Measurements from ENCODE around the gene CCDC136. TPM values are rescaled to one million over a fixed set of nuclear protein-coding genes. Genes with fewer than 3 reads are reported as not detected.

CCDC136 gene
- total RNA-seq, 1 experiment from 2014 or later, result 11.1 TPM

GRCh38 chr7:128852537-128853254, 60.9 kb downstream of the CCDC136 start (continued):
- TF ChIP-seq EGR1 (IDR thresholded peaks at IDR 0.05; ENCODE audit: low read depth) (no peak), RAD21 (IDR thresholded peaks at IDR 0.05; ENCODE audit: low read depth) (no peak), ZNF274 (IDR thresholded peaks at IDR 0.05; ENCODE audit: low read depth, low read length) (no peak), JUND (IDR thresholded peaks at IDR 0.05) (no peak), YY1 (IDR thresholded peaks at IDR 0.05; ENCODE audit: extremely low read depth, insufficient replicate concordance, low read depth, low read length) (no peak), CEBPB (IDR thresholded peaks at IDR 0.05; ENCODE audit: low read depth) (no peak)
- TF ChIP-seq, protein P1, sequence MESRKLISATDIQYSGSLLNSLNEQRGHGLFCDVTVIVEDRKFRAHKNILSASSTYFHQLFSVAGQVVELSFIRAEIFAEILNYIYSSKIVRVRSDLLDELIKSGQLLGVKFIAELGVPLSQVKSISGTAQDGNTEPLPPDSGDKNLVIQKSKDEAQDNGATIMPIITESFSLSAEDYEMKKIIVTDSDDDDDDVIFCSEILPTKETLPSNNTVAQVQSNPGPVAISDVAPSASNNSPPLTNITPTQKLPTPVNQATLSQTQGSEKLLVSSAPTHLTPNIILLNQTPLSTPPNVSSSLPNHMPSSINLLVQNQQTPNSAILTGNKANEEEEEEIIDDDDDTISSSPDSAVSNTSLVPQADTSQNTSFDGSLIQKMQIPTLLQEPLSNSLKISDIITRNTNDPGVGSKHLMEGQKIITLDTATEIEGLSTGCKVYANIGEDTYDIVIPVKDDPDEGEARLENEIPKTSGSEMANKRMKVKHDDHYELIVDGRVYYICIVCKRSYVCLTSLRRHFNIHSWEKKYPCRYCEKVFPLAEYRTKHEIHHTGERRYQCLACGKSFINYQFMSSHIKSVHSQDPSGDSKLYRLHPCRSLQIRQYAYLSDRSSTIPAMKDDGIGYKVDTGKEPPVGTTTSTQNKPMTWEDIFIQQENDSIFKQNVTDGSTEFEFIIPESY (IDR thresholded peaks at IDR 0.05; ENCODE audit: extremely low read depth, insufficient replicate concordance, low read length), result no peak
- TF ChIP-seq, protein P2, sequence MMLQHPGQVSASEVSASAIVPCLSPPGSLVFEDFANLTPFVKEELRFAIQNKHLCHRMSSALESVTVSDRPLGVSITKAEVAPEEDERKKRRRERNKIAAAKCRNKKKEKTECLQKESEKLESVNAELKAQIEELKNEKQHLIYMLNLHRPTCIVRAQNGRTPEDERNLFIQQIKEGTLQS (IDR thresholded peaks at IDR 0.05), result no peak

DNA sequence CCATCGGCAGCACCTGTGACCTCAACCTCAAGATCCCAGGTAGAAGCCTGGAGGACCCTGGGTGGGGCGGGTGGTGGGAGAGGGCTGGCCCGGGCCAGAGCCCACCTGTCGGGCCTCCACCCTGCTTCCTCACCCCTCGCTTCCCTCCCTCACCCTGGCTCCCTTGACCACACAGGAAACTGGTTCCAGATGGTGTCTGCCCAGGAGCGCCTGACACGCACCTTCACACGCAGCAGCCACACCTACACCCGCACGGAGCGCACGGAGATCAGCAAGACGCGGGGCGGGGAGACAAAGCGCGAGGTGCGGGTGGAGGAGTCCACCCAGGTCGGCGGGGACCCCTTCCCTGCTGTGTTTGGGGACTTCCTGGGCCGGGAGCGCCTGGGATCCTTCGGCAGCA, 62.0 kb downstream of the CCDC136 start:
- Histone ChIP-seq H3K4me2 (ENCODE audit: low read length) (no peak overlapping the region), H3K36me3 (ENCODE audit: control insufficient read depth in 1 of 2, insufficient read depth in 2 of 2, low read length in 2 of 2) (peaks cover 2 to 5% of the 10 kb centered on the region in 2 experiments; a peak in 1 of 4 replicates), H3K79me2 (ENCODE audit: insufficient read depth, low read length) (no peaks in the 10 kb centered on the region), H3K4me1 (ENCODE audit: control insufficient read depth in 1 of 2, insufficient read depth in 2 of 2, low read length in 2 of 2) (no peaks in the 10 kb centered on the region), H3K9me2 (ENCODE audit: insufficient read depth) (no peaks in the 10 kb centered on the region), H3K9me3 (ENCODE audit: control insufficient read depth in 1 of 2, insufficient read depth in 1 of 2, low read depth in 1 of 2, low read length in 2 of 2) (no peaks in the 10 kb centered on the region), H3K27me3 (ENCODE audit: insufficient read depth, low read length) (no peaks in the 10 kb centered on the region), H2AFZ (ENCODE audit: low read depth, low read length, poor library complexity, severe bottlenecking) (no peak overlapping the region), H3K4me3 (replicated peaks in 1 of 2; ENCODE audit: low read depth in 1 of 2, low read length in 2 of 2) (no peak overlapping the region), H4K20me1 (ENCODE audit: insufficient read depth) (no peaks in the 10 kb centered on the region), H3K27ac (ENCODE audit: low read depth, low read length) (no peak overlapping the region), H3K9ac (ENCODE audit: low read length) (no peak overlapping the region)
- ChIA-PET RAD21 (ENCODE audit: low non-redundant PET in 1 of 2, low total read pairs in 2 of 2, uncharacterized antibody in 2 of 2, unreplicated experiment in 2 of 2) (no interaction called here), POLR2A (no interaction called here), CTCF (no interaction called here)
- no peak for DNase-seq (ENCODE audit: low read depth, low spot score)
- ATAC-seq, result no peak
- BruUV-seq (replicated peaks), result TSS peak; percentile 30
- intact Hi-C loops (cut with micrococcal nuclease), result no loop called here
- TF ChIP-seq SP1 (IDR thresholded peaks at IDR 0.05; ENCODE audit: low read depth), result no peak
- no peak for TF ChIP-seq POLR2A (IDR thresholded peaks at IDR 0.05; ENCODE audit: borderline replicate concordance, extremely low read depth, insufficient read depth, insufficient read length)
- no peak for TF ChIP-seq JUND (IDR thresholded peaks at IDR 0.05)
- TF ChIP-seq, protein P3, sequence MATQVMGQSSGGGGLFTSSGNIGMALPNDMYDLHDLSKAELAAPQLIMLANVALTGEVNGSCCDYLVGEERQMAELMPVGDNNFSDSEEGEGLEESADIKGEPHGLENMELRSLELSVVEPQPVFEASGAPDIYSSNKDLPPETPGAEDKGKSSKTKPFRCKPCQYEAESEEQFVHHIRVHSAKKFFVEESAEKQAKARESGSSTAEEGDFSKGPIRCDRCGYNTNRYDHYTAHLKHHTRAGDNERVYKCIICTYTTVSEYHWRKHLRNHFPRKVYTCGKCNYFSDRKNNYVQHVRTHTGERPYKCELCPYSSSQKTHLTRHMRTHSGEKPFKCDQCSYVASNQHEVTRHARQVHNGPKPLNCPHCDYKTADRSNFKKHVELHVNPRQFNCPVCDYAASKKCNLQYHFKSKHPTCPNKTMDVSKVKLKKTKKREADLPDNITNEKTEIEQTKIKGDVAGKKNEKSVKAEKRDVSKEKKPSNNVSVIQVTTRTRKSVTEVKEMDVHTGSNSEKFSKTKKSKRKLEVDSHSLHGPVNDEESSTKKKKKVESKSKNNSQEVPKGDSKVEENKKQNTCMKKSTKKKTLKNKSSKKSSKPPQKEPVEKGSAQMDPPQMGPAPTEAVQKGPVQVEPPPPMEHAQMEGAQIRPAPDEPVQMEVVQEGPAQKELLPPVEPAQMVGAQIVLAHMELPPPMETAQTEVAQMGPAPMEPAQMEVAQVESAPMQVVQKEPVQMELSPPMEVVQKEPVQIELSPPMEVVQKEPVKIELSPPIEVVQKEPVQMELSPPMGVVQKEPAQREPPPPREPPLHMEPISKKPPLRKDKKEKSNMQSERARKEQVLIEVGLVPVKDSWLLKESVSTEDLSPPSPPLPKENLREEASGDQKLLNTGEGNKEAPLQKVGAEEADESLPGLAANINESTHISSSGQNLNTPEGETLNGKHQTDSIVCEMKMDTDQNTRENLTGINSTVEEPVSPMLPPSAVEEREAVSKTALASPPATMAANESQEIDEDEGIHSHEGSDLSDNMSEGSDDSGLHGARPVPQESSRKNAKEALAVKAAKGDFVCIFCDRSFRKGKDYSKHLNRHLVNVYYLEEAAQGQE (IDR thresholded peaks at IDR 0.05; ENCODE audit: low read depth), result no peak
- no peak for TF ChIP-seq SIN3A (IDR thresholded peaks at IDR 0.05; ENCODE audit: low read depth)
- no peak for TF ChIP-seq ELF1 (IDR thresholded peaks at IDR 0.05; ENCODE audit: borderline replicate concordance, low read depth)
- no peak for TF ChIP-seq FOSL1 (IDR thresholded peaks at IDR 0.05; ENCODE audit: low read depth)
- no peak for TF ChIP-seq EZH2 (IDR thresholded peaks at IDR 0.05)
- TF ChIP-seq, protein P2 (IDR thresholded peaks at IDR 0.05), result no peak
- TF ChIP-seq CEBPB (IDR thresholded peaks at IDR 0.05; ENCODE audit: low read depth), result no peak
- TF ChIP-seq RAD21 (IDR thresholded peaks at IDR 0.05; ENCODE audit: low read depth), result no peak
- TF ChIP-seq EGR1 (IDR thresholded peaks at IDR 0.05; ENCODE audit: low read depth), result no peak
- TF ChIP-seq YY1 (IDR thresholded peaks at IDR 0.05; ENCODE audit: extremely low read depth, insufficient replicate concordance, low read depth, low read length), result no peak
- TF ChIP-seq, protein P4, sequence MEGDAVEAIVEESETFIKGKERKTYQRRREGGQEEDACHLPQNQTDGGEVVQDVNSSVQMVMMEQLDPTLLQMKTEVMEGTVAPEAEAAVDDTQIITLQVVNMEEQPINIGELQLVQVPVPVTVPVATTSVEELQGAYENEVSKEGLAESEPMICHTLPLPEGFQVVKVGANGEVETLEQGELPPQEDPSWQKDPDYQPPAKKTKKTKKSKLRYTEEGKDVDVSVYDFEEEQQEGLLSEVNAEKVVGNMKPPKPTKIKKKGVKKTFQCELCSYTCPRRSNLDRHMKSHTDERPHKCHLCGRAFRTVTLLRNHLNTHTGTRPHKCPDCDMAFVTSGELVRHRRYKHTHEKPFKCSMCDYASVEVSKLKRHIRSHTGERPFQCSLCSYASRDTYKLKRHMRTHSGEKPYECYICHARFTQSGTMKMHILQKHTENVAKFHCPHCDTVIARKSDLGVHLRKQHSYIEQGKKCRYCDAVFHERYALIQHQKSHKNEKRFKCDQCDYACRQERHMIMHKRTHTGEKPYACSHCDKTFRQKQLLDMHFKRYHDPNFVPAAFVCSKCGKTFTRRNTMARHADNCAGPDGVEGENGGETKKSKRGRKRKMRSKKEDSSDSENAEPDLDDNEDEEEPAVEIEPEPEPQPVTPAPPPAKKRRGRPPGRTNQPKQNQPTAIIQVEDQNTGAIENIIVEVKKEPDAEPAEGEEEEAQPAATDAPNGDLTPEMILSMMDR (IDR thresholded peaks at IDR 0.05 in 2 of 3, conservative IDR thresholded peaks at IDR 0.05 in 1 of 3; ENCODE audit: borderline replicate concordance in 1 of 3, insufficient read depth in 1 of 3, low read depth in 2 of 3, low read length in 2 of 3), result no peak
- TF ChIP-seq ZNF274 (IDR thresholded peaks at IDR 0.05; ENCODE audit: low read depth, low read length), result no peak
